GM12873 (cell line): ENCODE measurements around the gene GHSR.

Source experiments
- TF ChIP-seq, protein P1 (sequence below): IDR thresholded peaks from 2 replicates; pipeline ENCODE4 v1.5.1; 2012; ENCODE audit warnings: low read depth, mild to moderate bottlenecking, moderate library complexity, low read length, control low read depth; ENCODE audit not compliant: insufficient read depth; ENCODE audit errors: missing control alignments

GHSR gene

DNA sequence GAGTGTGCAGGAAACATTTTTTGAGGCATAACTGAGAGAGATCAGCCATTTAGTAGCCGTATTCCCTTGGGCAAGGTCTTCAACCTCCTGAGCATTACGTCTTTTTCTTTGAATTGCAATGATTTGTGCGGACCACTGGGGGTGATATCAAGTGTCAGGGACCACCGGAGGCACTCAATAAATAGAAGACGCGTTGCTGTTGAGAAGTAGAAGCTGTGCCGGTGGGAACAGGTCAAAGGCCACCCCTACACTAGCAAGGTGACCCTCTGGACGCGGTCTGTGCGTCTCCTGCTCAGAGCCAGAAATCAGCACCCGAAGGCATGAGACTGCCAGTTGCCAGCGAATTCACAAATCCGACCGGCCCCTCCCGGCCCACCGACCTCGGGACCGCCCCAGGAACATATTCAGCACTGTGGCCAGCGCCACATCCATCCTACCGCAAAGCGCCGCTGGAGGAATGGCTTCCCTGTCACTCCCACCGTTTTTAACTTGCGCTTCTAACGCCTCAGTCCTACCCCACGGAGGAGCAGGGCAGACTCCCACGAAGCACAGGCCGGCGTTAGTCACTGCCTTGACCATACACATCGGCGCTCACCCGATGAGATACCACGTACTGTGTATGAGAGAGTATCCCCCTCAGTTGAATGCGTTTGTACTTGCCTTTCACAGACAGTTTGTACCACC lies 1.4 kb upstream of the GHSR start:
- TF ChIP-seq, protein P1, sequence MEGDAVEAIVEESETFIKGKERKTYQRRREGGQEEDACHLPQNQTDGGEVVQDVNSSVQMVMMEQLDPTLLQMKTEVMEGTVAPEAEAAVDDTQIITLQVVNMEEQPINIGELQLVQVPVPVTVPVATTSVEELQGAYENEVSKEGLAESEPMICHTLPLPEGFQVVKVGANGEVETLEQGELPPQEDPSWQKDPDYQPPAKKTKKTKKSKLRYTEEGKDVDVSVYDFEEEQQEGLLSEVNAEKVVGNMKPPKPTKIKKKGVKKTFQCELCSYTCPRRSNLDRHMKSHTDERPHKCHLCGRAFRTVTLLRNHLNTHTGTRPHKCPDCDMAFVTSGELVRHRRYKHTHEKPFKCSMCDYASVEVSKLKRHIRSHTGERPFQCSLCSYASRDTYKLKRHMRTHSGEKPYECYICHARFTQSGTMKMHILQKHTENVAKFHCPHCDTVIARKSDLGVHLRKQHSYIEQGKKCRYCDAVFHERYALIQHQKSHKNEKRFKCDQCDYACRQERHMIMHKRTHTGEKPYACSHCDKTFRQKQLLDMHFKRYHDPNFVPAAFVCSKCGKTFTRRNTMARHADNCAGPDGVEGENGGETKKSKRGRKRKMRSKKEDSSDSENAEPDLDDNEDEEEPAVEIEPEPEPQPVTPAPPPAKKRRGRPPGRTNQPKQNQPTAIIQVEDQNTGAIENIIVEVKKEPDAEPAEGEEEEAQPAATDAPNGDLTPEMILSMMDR, result no peak

DNA sequence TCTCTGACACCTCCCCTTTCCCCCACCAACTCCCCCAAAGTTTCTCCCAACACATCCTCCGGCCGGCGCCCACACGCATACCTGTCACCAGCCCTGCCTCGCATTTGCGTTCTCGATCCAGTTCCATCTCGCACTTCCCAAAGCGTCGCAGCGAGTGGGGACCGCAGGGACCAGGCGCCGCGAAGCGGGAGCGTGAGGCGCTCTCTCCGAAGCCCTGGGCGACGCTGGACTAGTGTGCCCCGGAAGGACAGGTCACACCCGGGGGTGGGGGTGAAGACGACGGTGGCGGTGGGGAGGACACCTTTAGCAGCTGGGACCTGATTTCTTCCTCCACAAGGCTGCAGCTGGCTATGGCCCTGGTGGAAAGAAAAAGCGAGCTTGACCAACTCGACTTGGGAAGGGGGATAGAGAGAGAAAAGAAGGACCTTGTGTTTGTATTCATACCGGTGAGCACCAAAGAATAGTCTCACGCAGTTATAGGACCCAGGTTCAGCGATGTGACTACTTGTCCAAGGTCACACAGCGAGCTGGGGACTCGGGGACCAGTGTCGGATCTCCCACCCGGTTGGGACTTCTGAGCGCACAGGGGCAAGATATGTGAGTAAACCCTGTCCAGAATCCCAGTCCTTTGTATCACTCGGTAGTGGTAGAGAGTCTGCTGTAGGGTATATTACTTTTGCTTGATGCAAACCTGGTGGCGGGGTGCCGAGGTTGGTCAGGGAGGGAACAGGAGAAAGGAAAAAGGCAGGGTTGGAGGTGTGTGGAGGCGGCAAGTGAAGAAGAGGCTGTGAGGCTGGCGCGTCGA lies 607 bp upstream of the GHSR start:
- TF ChIP-seq, protein P1, result no peak

DNA sequence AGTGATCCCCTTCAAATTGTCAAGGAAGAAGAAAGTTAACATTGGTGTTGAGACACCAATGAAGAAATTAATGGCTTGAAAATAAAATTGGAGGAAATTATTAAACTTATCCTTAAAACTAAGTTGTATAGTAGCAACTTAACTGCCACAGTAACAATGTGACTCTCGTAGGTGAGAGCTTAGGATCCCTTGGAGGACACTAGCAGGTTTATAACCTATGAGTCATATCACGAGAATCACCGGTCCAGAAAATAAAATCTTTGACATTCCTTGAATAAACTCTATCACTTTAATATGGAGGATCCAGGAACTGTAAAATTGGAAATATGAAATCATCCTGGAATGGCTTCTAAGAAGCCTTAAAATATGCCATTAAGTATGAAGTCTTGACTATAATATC lies 2.1 kb downstream of the GHSR start:
- TF ChIP-seq, protein P1, result no peak

DNA sequence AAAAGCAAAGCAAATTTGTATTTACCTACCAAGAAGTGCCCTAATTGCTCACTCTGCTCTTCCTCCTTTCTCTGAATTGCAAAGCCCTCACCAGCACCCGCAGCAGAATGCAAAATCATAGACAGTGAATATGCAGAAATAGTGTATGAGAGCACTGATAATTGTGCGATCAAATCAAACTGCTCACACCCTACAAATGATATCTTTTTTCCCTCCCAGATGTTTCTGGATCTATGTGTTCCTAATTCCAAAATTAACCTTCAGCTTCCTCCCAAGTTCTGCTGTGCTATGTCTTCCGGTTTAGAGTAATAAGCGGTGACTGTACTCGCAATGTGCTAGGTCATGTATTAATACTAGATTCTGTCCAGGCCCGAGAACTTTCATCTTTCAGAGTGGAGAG lies 3.4 kb downstream of the GHSR start:
- TF ChIP-seq, protein P1, result no peak

DNA sequence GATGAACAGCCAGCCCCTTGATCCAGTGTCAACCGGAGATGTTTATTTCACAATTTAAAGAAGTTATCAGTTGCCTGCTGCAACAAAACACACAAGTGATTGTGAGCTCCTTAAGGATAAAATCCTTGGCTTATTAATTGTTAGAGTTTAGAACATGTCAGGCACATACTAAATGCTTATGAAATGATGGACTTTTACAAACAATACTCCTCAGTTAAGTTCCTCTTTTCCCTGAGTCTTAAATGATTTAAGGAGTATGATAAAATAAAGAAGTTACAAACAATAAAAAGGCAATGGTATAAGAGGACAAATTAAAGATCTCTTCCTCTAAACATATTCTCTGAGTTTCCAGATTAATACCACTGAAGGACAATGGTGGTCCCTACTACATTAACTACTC lies 5.7 kb downstream of the GHSR start:
- TF ChIP-seq, protein P1, result no peak

DNA sequence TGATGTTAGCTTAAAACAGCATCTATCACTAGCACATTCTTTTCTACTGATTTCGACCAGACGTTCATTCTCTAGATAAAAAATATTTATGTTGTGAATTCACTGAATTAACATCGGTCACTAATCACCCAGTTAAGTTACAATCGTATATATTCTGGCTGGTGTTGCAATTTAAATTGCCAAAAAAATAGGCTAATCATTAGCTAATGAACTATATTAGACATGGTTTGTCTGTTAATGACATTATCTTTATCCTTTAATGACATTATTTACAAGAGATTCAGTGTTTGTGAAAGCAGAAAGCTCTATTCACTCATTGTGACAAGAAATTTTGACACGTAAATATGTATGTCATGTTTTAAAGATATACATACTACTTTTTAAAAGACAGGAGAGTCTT lies 6.7 kb downstream of the GHSR start:
- TF ChIP-seq, protein P1, result no peak

DNA sequence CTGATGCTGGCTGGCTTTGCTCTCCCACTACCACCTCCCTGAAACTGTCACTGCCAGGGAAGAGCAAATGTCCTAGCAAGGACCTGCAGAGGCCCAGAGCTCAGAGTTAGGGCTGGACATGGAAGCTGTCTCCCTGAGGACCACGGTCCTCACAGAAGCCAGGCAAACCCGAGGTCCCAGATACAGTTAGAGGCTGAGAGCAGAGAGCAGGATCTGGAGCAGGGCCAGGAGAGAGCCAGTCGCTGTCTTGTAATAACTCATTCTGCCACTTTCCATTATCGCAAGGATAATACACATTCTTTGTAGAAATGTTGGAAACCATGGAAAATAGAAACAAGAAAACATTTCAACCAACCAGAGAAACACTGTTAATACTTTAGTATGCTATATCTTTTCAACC lies 10.1 kb downstream of the GHSR start:
- TF ChIP-seq, protein P1, result no peak
